Measurements from ENCODE around the gene PRRG2.

PRRG2 gene

GRCh38 chr19:49588365-49589122, 7.4 kb downstream of the PRRG2 start:
- no peak for DNase-seq
- TF ChIP-seq POLR2A (IDR thresholded peaks at IDR 0.05; ENCODE audit: low read length) (no peak), GATA1 (IDR thresholded peaks at IDR 0.05; ENCODE audit: low read depth, low read length) (no peak)

GRCh38 chr19:49589502-49589905, 8.4 kb downstream of the PRRG2 start:
- DNase-seq = no peak
- TF ChIP-seq POLR2A (IDR thresholded peaks at IDR 0.05; ENCODE audit: low read length) = no peak
- no peak for TF ChIP-seq GATA1 (IDR thresholded peaks at IDR 0.05; ENCODE audit: low read depth, low read length)

GRCh38 chr19:49590071-49590970, 9.2 kb downstream of the PRRG2 start:
- TF ChIP-seq GATA1 (IDR thresholded peaks at IDR 0.05; ENCODE audit: low read depth, low read length) (no peak), POLR2A (IDR thresholded peaks at IDR 0.05; ENCODE audit: low read length) (peak; percentile 88)
- DNase-seq = peak; percentile 92 to 96

DNA sequence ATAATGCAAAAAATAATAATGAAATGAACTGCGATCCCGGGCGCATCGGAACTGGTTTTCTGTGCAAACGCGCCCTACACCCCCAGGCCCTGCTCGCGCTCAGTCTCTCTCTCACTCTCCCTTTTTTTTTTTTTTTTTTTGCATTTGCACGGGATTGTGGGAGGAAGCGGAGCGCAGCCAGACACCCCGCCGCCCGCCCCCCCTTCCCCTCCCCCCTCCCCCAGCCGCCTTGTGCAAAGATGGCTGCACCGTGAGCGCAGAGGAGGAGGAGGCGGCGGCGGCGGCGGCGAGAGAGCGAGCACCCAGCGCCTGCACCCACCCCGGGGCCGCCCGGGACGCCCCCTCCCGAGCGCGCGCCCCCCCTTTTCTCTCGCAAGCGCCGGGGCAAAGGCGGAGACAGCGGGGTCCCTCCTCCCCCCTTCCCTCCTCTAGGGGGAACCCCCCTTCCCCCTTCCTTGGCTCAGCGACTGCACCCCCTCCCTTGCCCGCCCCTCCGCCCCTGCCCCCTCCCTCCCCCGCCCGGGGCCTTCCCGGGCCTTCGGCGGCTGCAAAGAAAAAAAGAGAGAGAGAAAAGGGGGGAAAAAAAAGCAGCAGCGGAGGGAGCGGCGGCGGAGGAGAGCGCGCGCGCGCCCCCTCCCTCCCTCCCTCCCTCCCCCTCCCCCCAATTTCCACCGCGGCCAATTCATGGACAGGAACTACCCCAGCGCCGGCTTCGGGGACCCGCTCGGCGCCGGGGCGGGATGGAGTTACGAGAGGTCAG, 10.0 kb downstream of the PRRG2 start, which contains the start of gene PRR12:
Gene PRR12 (plus strand): TSS at position 212 of the 760 bp plus-strand sequence. CDS start 473 bp downstream, at position 685.
- peak; percentile 81 to 87 for DNase-seq
- no peak for TF ChIP-seq GATA1 (IDR thresholded peaks at IDR 0.05; ENCODE audit: low read depth, low read length)
- TF ChIP-seq POLR2A (IDR thresholded peaks at IDR 0.05; ENCODE audit: low read length) = no peak

GRCh38 chr19:49591731-49592485, 10.8 kb downstream of the PRRG2 start:
- DNase-seq = peak; percentile 77 to 80
- no peak for TF ChIP-seq GATA1 (IDR thresholded peaks at IDR 0.05; ENCODE audit: low read depth, low read length)
- TF ChIP-seq POLR2A (IDR thresholded peaks at IDR 0.05; ENCODE audit: low read length) = no peak

GRCh38 chr19:49592486-49593232, 11.5 kb downstream of the PRRG2 start:
- TF ChIP-seq POLR2A (IDR thresholded peaks at IDR 0.05; ENCODE audit: low read length) (no peak), GATA1 (IDR thresholded peaks at IDR 0.05; ENCODE audit: low read depth, low read length) (no peak)
- DNase-seq = peak in 1 of 2 experiments; percentile 60

DNA sequence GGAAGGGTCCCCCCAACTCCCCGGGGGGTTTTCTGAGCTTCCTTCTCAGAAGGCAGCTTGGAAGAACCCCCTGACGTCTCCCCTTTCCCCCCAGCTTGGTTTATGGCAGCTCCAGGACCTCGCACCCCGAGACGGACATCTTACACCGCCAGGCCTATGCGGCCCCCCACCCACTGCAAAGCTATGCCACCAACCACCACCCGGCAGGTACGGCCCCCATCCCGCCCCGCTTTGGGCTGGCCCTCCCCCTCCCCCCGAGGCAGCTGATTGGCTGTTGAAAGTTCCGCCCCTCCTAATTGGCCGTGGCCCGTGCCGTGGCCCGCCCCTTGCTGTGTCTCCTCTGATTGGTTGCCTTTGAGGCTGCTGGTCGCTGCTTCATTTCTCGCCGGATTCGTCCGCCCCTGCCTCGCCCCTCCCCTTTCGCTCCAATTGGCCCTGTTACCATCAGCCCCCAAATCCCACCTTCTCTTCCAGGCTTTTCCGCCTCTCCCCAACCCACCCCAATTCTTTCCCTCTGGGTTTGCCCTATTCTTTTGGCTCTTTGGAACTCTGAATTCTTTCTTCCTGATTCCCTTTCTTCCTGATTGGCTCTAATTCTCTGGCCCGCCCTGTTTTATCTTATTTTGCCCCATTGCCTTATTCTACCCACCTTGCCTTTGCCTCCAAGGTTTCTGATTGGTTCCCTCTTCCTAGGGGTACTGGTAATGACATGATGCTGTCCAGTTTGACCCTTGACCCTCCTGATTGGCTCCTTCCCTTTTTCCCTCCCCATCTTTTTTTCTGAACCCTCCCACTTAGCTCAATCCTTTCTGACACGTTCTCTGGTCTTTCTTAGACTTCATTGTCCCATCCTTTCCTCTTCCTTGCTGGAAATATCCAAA, 12.4 kb downstream of the PRRG2 start:
- TF ChIP-seq GATA1 (IDR thresholded peaks at IDR 0.05; ENCODE audit: low read depth, low read length) (no peak), POLR2A (IDR thresholded peaks at IDR 0.05; ENCODE audit: low read length) (no peak)
- peak; percentile 94 to 95 for DNase-seq

DNA sequence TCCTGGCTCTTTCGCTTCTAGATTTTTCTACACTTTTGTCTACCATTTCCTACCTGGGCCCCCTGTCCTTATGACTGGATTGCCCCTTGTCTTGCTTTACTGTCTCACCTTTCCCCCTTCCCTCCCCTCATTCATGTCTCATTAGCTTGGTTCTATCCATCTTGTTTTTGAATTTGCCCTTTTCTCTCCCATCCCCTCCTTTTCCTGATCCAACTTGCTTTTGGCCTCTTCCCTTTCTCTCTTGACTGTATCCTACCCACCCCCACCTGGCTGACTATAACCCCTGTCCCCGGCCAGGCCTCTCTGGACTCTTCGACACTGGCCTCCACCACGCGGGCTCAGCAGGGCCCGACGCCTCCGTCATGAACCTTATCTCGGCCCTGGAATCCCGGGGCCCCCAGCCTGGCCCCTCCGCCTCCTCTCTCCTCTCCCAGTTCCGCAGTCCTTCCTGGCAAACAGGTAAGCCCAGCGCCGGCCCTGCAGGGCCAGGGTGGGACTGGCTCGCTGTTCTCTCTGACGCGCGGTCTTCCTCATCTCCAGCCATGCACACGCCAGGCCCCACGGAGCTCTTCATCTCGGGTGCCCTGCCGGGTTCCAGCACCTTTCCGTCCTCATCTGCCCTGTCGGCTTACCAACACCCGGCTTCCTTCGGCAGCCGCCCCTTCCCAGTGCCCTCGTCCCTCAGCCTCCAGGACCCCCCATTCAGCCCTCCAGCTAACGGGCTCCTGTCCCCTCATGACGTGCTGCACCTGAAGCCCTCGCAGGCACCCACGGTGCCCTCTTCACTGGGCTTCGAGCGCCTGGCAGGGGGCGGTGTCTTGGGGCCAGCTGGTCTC, 13.3 kb downstream of the PRRG2 start:
- DNase-seq = no peak
- TF ChIP-seq GATA1 (IDR thresholded peaks at IDR 0.05; ENCODE audit: low read depth, low read length) = no peak
- no peak for TF ChIP-seq POLR2A (IDR thresholded peaks at IDR 0.05; ENCODE audit: low read length)

DNA sequence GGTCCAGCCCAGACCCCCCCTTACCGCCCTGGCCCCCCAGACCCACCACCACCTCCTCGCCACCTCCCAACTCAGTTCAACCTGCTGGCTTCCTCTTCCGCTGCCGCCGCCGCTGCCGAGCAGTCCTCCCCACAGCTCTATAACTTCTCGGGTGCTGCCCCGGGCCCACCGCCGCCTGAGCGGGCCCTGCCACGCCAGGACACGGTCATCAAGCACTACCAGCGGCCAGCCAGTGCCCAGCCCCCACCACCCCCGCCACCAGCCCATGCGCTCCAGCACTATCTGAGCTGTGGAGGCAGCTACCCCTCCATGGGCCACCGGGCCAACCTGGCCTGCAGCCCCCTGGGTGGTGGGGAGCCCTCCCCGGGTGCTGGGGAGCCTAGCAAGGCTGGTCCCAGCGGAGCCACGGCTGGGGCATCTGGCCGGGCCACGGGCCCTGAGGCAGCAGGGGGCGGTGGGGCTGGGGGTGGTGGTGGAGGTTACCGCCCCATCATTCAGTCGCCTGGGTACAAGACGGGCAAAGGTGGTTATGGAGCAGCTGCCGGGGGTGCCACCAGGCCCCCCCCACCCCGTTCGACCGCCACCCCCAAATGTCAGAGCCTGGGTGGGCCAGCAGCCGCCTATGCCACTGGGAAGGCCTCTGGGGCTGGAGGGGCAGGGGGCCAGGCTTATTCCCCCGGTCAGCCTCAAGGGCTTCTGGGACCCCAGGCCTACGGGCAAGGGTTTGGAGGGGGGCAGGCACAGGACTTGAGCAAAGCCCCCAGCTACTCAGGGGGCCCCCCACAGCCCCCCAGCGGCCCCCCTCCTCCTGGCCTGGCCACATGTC, 14.1 kb downstream of the PRRG2 start:
- no peak for DNase-seq
- no peak for TF ChIP-seq POLR2A (IDR thresholded peaks at IDR 0.05; ENCODE audit: low read length)
- TF ChIP-seq GATA1 (IDR thresholded peaks at IDR 0.05; ENCODE audit: low read depth, low read length) = no peak

DNA sequence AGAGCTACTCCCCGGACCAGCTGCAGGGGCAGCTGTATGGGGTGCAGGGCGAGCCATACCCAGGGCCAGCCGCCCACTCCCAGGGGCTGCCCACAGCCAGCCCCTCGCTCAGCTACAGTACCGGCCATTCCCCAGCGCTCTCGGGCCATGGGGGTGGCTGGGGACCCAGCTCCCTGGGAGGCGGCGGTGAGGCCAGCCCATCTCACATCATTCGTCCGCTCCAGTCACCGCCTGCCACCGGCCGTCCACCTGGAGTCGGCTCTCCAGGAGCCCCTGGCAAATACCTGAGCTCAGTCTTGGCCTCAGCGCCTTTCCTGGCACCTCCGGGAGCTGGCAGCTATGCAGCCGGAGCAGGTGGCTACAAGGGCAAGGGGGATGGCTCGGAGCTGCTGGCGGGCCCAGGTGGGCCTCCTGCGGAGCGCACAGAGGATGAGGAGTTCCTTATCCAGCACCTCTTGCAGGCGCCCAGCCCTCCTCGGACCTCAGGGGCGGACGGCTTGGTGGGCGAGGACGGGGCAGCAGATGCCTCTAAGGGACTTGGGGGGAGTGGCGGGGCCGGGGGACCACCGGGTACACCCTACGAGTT, 14.8 kb downstream of the PRRG2 start:
- TF ChIP-seq POLR2A (IDR thresholded peaks at IDR 0.05; ENCODE audit: low read length) = no peak
- TF ChIP-seq GATA1 (IDR thresholded peaks at IDR 0.05; ENCODE audit: low read depth, low read length) = no peak
- no peak for DNase-seq
